GM23338 (cell line): Measurements from ENCODE around the gene MTHFD2L. TPM values are rescaled to one million over a fixed set of nuclear protein-coding genes. Genes with fewer than 3 reads are reported as not detected.

Source experiments
- ATAC-seq: fragments of 200-7000 bp; cut with Tn5 transposase; 3 replicates; pipeline ENCODE4 v1.9.1; 2020
- DNase-seq: peaks from one replicate; pipeline ENCODE4 v3.0.0-alpha.2; 2015; ENCODE audit warnings: low spot score
- H2AFZ ChIP-seq: fragments of 200-600 bp; sonication (generic); 2 replicates; pipeline ENCODE4 v1.8.0; 2016; ENCODE audit warnings: antibody characterized with exemption, mild to moderate bottlenecking, moderate library complexity
- H3F3A ChIP-seq: fragments of 200-600 bp; sonication (generic); replicated peaks from 2 replicates; pipeline ENCODE4 v1.8.0; 2017; ENCODE audit warnings: antibody characterized with exemption, mixed run types, low read depth
- H3K27ac ChIP-seq: fragments of 200-600 bp; sonication (generic); 2 replicates; pipeline ENCODE4 v1.6.1; 2016; ENCODE audit warnings: low read depth
- H3K27me3 ChIP-seq: fragments of 200-600 bp; sonication (generic); 2 replicates; pipeline ENCODE4 v1.8.0; 2016; ENCODE audit warnings: mild to moderate bottlenecking, mixed run types, moderate library complexity; ENCODE audit not compliant: insufficient read depth
- H3K36me3 ChIP-seq: fragments of 200-600 bp; sonication (generic); 2 replicates; pipeline ENCODE4 v1.8.0; 2016; ENCODE audit warnings: mild to moderate bottlenecking; ENCODE audit not compliant: insufficient read depth
- H3K4me1 ChIP-seq: fragments of 200-600 bp; sonication (generic); 2 replicates; pipeline ENCODE4 v1.8.0; 2016; ENCODE audit warnings: mild to moderate bottlenecking, moderate library complexity; ENCODE audit not compliant: insufficient read depth
- H3K4me2 ChIP-seq: fragments of 200-600 bp; sonication (generic); 2 replicates; pipeline ENCODE4 v1.7.1; 2017; ENCODE audit warnings: mixed run types
- H3K4me3 ChIP-seq: fragments of 200-600 bp; sonication (generic); 2 replicates; pipeline ENCODE4 v1.6.1; 2016; ENCODE audit warnings: mixed run types
- H3K79me2 ChIP-seq: fragments of 200-600 bp; sonication (generic); replicated peaks from 2 replicates; pipeline ENCODE4 v1.8.0; 2017; ENCODE audit warnings: mild to moderate bottlenecking; ENCODE audit not compliant: insufficient read depth
- H3K9me2 ChIP-seq: fragments of 200-600 bp; sonication (generic); 2 replicates; pipeline ENCODE4 v1.8.0; 2017; ENCODE audit not compliant: insufficient read depth
- H4K20me1 ChIP-seq: fragments of 200-600 bp; sonication (generic); replicated peaks from 2 replicates; pipeline ENCODE4 v1.8.0; 2017; ENCODE audit warnings: mild to moderate bottlenecking; ENCODE audit not compliant: insufficient read depth
- H3K27ac Mint-ChIP-seq: 2 replicates; pipeline ENCODE4 v1.8.0; 2020; ENCODE audit warnings: inconsistent platforms, mild to moderate bottlenecking, moderate library complexity, mixed read lengths
- H3K27me3 Mint-ChIP-seq: 3 replicates; pipeline ENCODE4 v1.8.0; 2022; ENCODE audit warnings: low read depth, mild to moderate bottlenecking, moderate library complexity, mixed read lengths, inconsistent platforms; ENCODE audit not compliant: insufficient read depth, poor library complexity
- H3K36me3 Mint-ChIP-seq: 3 replicates; pipeline ENCODE4 v1.8.0; 2021; ENCODE audit warnings: low read depth, mild to moderate bottlenecking, inconsistent platforms, moderate library complexity, mixed read lengths
- H3K4me1 Mint-ChIP-seq: 3 replicates; pipeline ENCODE4 v1.8.0; 2020; ENCODE audit warnings: mild to moderate bottlenecking, inconsistent platforms, mixed read lengths
- H3K4me3 Mint-ChIP-seq: 3 replicates; pipeline ENCODE4 v1.8.0; 2021; ENCODE audit warnings: moderate library complexity, mild to moderate bottlenecking, inconsistent platforms, mixed read lengths
- H3K9me3 Mint-ChIP-seq: 3 replicates; pipeline ENCODE4 v1.8.0; 2020; ENCODE audit warnings: moderate library complexity, mild to moderate bottlenecking, inconsistent platforms, mixed read lengths
- CREB1 ChIP-seq: fragments of 250-450 bp; sonication (Bioruptor Pico); IDR thresholded peaks from 2 replicates; pipeline ENCODE4 v1.5.0; 2020; ENCODE audit warnings: low read depth, mild to moderate bottlenecking, moderate library complexity
- CTCF ChIP-seq, 2 experiments: fragments of 200-600 bp in 1 of 2; sonication (generic) in 1 of 2; conservative IDR thresholded peaks; 2 replicates each; pipeline versions ENCODE4 v1.5.1 to v1.6.1; 2016 to 2017; ENCODE audit warnings: antibody characterized with exemption in 2 of 2, low read depth in 2 of 2, mild to moderate bottlenecking in 2 of 2, moderate library complexity in 1 of 2
- ETS1 ChIP-seq: IDR thresholded peaks from 2 replicates; pipeline ENCODE4 v1.6.1; 2016; ENCODE audit warnings: antibody characterized with exemption
- EZH2 ChIP-seq: fragments of 200-600 bp; sonication (generic); IDR thresholded peaks from one replicate; pipeline ENCODE4 v1.8.0; 2017; ENCODE audit warnings: antibody characterized with exemption, mild to moderate bottlenecking, low read depth; ENCODE audit not compliant: unreplicated experiment
- EZH2phosphoT487 ChIP-seq: fragments of 200-600 bp; sonication (generic); IDR thresholded peaks from one replicate; pipeline ENCODE4 v1.8.1; 2018; ENCODE audit warnings: antibody characterized with exemption; ENCODE audit not compliant: unreplicated experiment
- JUNB ChIP-seq: IDR thresholded peaks from one replicate; pipeline ENCODE4 v1.6.1; 2016; ENCODE audit warnings: antibody characterized with exemption; ENCODE audit not compliant: unreplicated experiment
- NANOG ChIP-seq: IDR thresholded peaks from 2 replicates; pipeline ENCODE4 v1.6.1; 2016; ENCODE audit warnings: antibody characterized with exemption, borderline replicate concordance
- POLR2AphosphoS5 ChIP-seq: IDR thresholded peaks from 2 replicates; pipeline ENCODE4 v1.6.1; 2016; ENCODE audit warnings: antibody characterized with exemption, low read depth
- REST ChIP-seq: IDR thresholded peaks from one replicate; pipeline ENCODE4 v1.6.1; 2018; ENCODE audit warnings: antibody characterized with exemption; ENCODE audit not compliant: unreplicated experiment
- STAT1 ChIP-seq: IDR thresholded peaks from one replicate; pipeline ENCODE4 v1.6.1; 2016; ENCODE audit warnings: antibody characterized with exemption; ENCODE audit not compliant: unreplicated experiment
- ZNF114 ChIP-seq: fragments of 250-450 bp; sonication (Bioruptor Pico); IDR thresholded peaks from 2 replicates; pipeline ENCODE4 v1.5.0; 2020; ENCODE audit warnings: mild to moderate bottlenecking, moderate library complexity
- ZNF331 ChIP-seq: fragments of 250-450 bp; sonication (Bioruptor Pico); IDR thresholded peaks from 2 replicates; pipeline ENCODE4 v1.5.0; 2020; ENCODE audit warnings: low read depth, mild to moderate bottlenecking, moderate library complexity
- ZNF462 ChIP-seq: fragments of 250-450 bp; sonication (Bioruptor Pico); IDR thresholded peaks from 2 replicates; pipeline ENCODE4 v1.5.0; 2020; ENCODE audit warnings: mild to moderate bottlenecking, moderate library complexity
- polyA plus RNA-seq: library from polyadenylated mRNA; unstranded; fragments of >200 nt; fragmentation: Nextera tagmentation; extraction: Ambion mirVana; gene quantifications from 2 replicates; pipeline ENCODE4 v1.2.1, GENCODE V29; 2016
- total RNA-seq: library from RNA; depleted of rRNA; stranded (reverse); fragments of >200 nt; shearing (Covaris generic); gene quantifications from 2 replicates; pipeline ENCODE4 v1.2.3, GENCODE V29; 2014

The MTHFD2L gene
- total and polyA plus RNA-seq, 2 experiments from 2014 or later = 24.4 to 35.7 TPM

GRCh38 chr4:74268643-74269042 lies 110.7 kb downstream of the MTHFD2L start:
- no peaks in the 10 kb centered on the region for H3K79me2 ChIP-seq
- no peak for ATAC-seq
- H3K4me1 ChIP-seq = no peaks in the 10 kb centered on the region
- H3F3A ChIP-seq = no peaks in the 10 kb centered on the region
- H3K4me3 ChIP-seq = no peak overlapping the region
- H3K9me2 ChIP-seq = no peaks in the 10 kb centered on the region
- H3K27me3 ChIP-seq = no peaks in the 10 kb centered on the region
- H3K4me2 ChIP-seq = no peak overlapping the region
- no peak overlapping the region for H2AFZ ChIP-seq
- Mint-ChIP-seq H3K27me3 (no peaks in the 10 kb centered on the region), H3K27ac (no peak overlapping the region), H3K4me3 (no peak overlapping the region), H3K9me3 (no peaks in the 10 kb centered on the region), H3K36me3 (no peaks in the 10 kb centered on the region; the same call in 2 of the 3 replicates), H3K4me1 (no peaks in the 10 kb centered on the region)
- no peaks in the 10 kb centered on the region for H4K20me1 ChIP-seq
- H3K36me3 ChIP-seq = no peaks in the 10 kb centered on the region
- no peak overlapping the region for H3K27ac ChIP-seq
- TF ChIP-seq EZH2 (no peak), CTCF (conservative IDR thresholded peaks at IDR 0.05; ENCODE audit: low read depth in 2 of 2) (no peak), ETS1 (no peak), EZH2phosphoT487 (no peak), ZNF331 (CRISPR knock-in tag) (no peak), REST (no peak), NANOG (no peak), ZNF462 (CRISPR knock-in tag) (no peak), POLR2AphosphoS5 (no peak), JUNB (no peak), ZNF114 (CRISPR knock-in tag) (no peak), CREB1 (CRISPR knock-in tag) (no peak), STAT1 (no peak)
- no peak for DNase-seq
